ENCODE results near the gene SMIM38. TPM values are rescaled to one million over a fixed set of nuclear protein-coding genes. Genes with fewer than 3 reads are reported as not detected.

The SMIM38 gene
- total and polyA plus RNA-seq, 2 of the 4 experiments (the other 2 are of a cell fraction), result under 0.01 to 0.05 TPM

- intact Hi-C loops (cut with micrococcal nuclease), result loop anchor here (10.0 kb wide), 1 partner anchor 165 kb away; the partner anchor contains the start of gene MYEOV
- ATAC-seq (ENCODE audit: low read depth), result no peak
Measured at GRCh38 chr11:69129647-69130046, 26.1 kb upstream of the SMIM38 start.

More at GRCh38 chr11:69129647-69130046, 26.1 kb upstream of the SMIM38 start:
- Histone ChIP-seq H4K20me1 (ENCODE audit: insufficient read depth, low read length) (no peaks in the 10 kb centered on the region), H3K27me3 (ENCODE audit: control insufficient read depth, insufficient read depth, low read length) (no peaks in the 10 kb centered on the region), H2AFZ (replicated peaks; ENCODE audit: low read length, poor library complexity) (no peak overlapping the region), H2BK5ac (ENCODE audit: low read depth, low read length, poor library complexity, severe bottlenecking) (no peak overlapping the region), H3K4ac (ENCODE audit: low read depth, low read length) (no peak overlapping the region), H3K4me3 (ENCODE audit: insufficient read depth, low read depth, low read length) (no peak overlapping the region), H3K4me2 (ENCODE audit: low read depth, low read length) (no peak overlapping the region), H3K14ac (replicated peaks; ENCODE audit: low read depth, low read length) (no peak overlapping the region), H3K23ac (ENCODE audit: low read depth, low read length) (no peak overlapping the region), H3K9me3 (ENCODE audit: control insufficient read depth, insufficient read depth, low read length) (peaks cover 3% of the 10 kb centered on the region), H3K18ac (ENCODE audit: low read depth, low read length) (no peak overlapping the region), H2BK15ac (ENCODE audit: low read depth, low read length) (no peak overlapping the region), H3K36me3 (ENCODE audit: control insufficient read depth, insufficient read depth, low read length) (no peaks in the 10 kb centered on the region), H4K5ac (ENCODE audit: low read depth, low read length) (no peak overlapping the region), H2BK20ac (ENCODE audit: low read depth, low read length) (no peak overlapping the region), H3K27ac (ENCODE audit: insufficient read depth, low read length) (no peak overlapping the region), H3K79me1 (ENCODE audit: low read depth in 1 of 2, low read length in 2 of 2) (no peaks in the 10 kb centered on the region), H3K4me1 (ENCODE audit: control insufficient read depth, insufficient read depth, low read length) (no peaks in the 10 kb centered on the region), H2BK120ac (ENCODE audit: low read depth, low read length) (no peak overlapping the region), H3K9ac (ENCODE audit: low read depth, low read length) (no peak overlapping the region), H2AK9ac (replicated peaks; ENCODE audit: low read depth, low read length, poor library complexity) (no peak overlapping the region), H2AK5ac (ENCODE audit: low read depth, low read length) (no peak overlapping the region), H3K56ac (ENCODE audit: extremely low read depth, insufficient read depth, low read length) (no peak overlapping the region), H4K8ac (ENCODE audit: low read depth in 2 of 2, low read length in 2 of 2) (no peak overlapping the region), H3K9me1 (ENCODE audit: insufficient read depth, low read length) (no peaks in the 10 kb centered on the region), H4K91ac (ENCODE audit: insufficient read depth, low read depth, low read length) (no peak overlapping the region)
- CTCF ChIA-PET, result no interaction called here
- DNase-seq, result no peak
- BruUV-seq (replicated peaks), result no TSS peak
- dilution Hi-C loops (cut with HindIII; ENCODE audit: low sequenced_read_pairs, unreplicated experiment) (no loop called here), in situ Hi-C loops (cut with MboI; ENCODE audit: low sequenced_read_pairs) (no loop called here)
- 100% methylated on average over 3 of the region's 7 CpGs; no CpG with 5 or more reads in 1 of the 2 experiments for WGBS, 2 experiments (ENCODE audit: extremely low coverage in 2 of 2, insufficient read length in 1 of 2)
- TF ChIP-seq ELK1 (IDR thresholded peaks at IDR 0.05; ENCODE audit: borderline replicate concordance, low read depth, low read length), result no peak
- TF ChIP-seq NFE2L2 (IDR thresholded peaks at IDR 0.05; ENCODE audit: low read depth, low read length), result no peak
- no peak for TF ChIP-seq CEBPB (IDR thresholded peaks at IDR 0.05; ENCODE audit: low read depth, low read length)
- TF ChIP-seq BHLHE40 (IDR thresholded peaks at IDR 0.05; ENCODE audit: low read depth, low read length), result no peak
- TF ChIP-seq MAZ (IDR thresholded peaks at IDR 0.05; ENCODE audit: borderline replicate concordance, low read depth, low read length), result no peak
- TF ChIP-seq CTCF (conservative IDR thresholded peaks at IDR 0.05; ENCODE audit: low read depth, low read length), result no peak
- TF ChIP-seq FOS (IDR thresholded peaks at IDR 0.05; ENCODE audit: low read depth, low read length), result no peak
- TF ChIP-seq MAFK (IDR thresholded peaks at IDR 0.05; ENCODE audit: low read depth, low read length), result no peak
- no peak for TF ChIP-seq RCOR1 (IDR thresholded peaks at IDR 0.05; ENCODE audit: insufficient replicate concordance, low read length)
- no peak for TF ChIP-seq RAD21 (IDR thresholded peaks at IDR 0.05; ENCODE audit: low read length)
- no peak for TF ChIP-seq CHD1 (IDR thresholded peaks at IDR 0.05; ENCODE audit: low read depth, low read length)
- no peak for TF ChIP-seq USF2 (IDR thresholded peaks at IDR 0.05; ENCODE audit: low read depth, low read length)
- no peak for TF ChIP-seq MXI1 (IDR thresholded peaks at IDR 0.05; ENCODE audit: borderline replicate concordance, low read depth, low read length)
- no peak for TF ChIP-seq RFX5 (IDR thresholded peaks at IDR 0.05; ENCODE audit: low read depth, low read length)
- no peak for TF ChIP-seq POLR2A (IDR thresholded peaks at IDR 0.05; ENCODE audit: low read depth, low read length)
- TF ChIP-seq SMC3 (IDR thresholded peaks at IDR 0.05; ENCODE audit: low read depth, low read length), result no peak
- POLR2A ChIA-PET (ENCODE audit: unreplicated experiment), result no interaction called here

All from IMR-90 (cell line).